GM13976 (cell line): ENCODE measurements around the gene TNIP1.

Source experiments
- DNase-seq: peaks from one replicate; pipeline ENCODE4 v3.0.0; 2012; ENCODE audit warnings: low spot score
- in situ Hi-C: fragments of 300-500 bp; cut with MboI; formaldehyde crosslinking; loops from one replicate; pipeline ENCODE4 v1.12.0; 2022; ENCODE audit warnings: low sequenced_read_pairs, mixed read lengths, inconsistent platforms; ENCODE audit not compliant: unreplicated experiment
- TF ChIP-seq, protein P1 (sequence below): IDR thresholded peaks from 2 replicates; pipeline ENCODE4 v1.5.1; 2012; ENCODE audit warnings: borderline replicate concordance, mild to moderate bottlenecking; ENCODE audit not compliant: insufficient read depth; ENCODE audit errors: extremely low read depth, missing control alignments, control extremely low read depth

TNIP1 gene

DNA sequence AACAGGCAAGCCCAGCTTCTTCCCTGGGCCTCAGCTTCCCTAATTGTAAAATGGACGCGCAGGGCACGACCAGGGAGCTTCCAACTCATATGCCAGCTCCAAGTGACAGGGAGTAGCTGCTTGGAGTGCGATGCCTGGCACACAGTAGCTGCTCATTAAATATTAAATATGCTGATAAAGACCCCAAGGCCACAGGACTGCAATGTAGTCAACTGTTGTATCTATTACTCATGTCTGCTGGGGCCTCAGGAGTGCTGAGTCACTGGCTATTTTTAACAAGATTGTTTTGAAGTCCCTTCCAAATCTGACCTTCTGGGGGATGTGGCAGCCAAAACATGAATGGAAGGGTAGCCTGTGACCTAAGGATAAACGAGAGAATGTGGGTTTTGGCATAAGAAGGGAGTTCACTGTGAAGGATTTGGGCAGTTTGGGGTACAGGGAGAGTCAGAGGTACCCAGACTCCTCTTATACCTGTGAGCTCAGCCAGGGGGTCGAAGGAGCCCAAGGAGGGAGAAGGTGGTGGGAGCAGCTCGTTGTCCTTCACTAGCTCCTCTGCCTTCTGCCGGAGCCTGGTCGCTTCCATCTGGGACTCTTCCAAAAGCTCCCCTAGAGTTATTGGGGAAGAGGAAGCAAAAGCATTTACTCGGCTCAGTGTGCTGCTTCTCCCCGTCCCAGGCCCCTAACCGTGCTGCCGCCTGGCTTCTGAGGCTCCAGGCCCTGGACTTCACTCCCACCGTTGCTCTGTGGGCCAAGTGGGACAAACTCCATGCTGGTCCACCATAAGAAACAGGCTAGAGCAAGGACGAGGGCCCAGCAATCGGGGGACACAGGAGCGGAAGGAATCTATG lies 17.5 kb downstream of the TNIP1 start:
- no peak for DNase-seq
- TF ChIP-seq, protein P1, sequence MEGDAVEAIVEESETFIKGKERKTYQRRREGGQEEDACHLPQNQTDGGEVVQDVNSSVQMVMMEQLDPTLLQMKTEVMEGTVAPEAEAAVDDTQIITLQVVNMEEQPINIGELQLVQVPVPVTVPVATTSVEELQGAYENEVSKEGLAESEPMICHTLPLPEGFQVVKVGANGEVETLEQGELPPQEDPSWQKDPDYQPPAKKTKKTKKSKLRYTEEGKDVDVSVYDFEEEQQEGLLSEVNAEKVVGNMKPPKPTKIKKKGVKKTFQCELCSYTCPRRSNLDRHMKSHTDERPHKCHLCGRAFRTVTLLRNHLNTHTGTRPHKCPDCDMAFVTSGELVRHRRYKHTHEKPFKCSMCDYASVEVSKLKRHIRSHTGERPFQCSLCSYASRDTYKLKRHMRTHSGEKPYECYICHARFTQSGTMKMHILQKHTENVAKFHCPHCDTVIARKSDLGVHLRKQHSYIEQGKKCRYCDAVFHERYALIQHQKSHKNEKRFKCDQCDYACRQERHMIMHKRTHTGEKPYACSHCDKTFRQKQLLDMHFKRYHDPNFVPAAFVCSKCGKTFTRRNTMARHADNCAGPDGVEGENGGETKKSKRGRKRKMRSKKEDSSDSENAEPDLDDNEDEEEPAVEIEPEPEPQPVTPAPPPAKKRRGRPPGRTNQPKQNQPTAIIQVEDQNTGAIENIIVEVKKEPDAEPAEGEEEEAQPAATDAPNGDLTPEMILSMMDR = no peak
- in situ Hi-C loops = no loop called here

DNA sequence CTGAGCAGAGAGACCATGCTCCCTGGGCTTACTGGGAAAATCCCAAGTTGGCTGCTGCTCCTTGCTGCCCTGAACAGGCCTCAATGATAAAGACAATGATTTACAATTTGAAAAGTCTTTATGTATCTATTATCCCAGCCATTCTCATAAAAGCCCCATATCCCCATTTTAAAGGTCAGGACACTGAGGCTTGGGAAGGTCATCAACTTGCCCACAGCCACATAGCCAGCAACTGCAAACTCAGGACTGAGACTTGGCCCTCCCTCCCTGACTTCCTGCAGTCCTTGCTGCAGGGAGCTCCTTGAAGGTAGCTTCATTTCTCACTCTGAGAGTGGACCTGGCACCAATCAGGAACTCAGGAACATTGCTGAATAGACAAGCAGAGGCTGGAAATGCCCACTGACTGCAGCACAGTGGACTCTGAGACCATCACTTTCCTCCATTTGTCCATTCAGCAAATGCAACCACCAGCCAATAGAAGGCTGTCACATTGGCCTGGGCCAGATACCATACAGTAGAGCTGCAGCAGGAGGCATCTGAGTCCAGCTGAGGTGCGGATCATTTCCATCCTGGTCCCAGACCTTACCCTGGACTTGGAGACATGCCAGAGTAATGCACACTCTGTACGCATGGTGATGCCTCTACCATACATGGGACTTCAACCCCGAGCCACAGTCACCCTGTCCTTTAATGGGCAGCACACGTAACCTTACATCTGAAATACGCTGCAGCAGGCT lies 18.3 kb downstream of the TNIP1 start:
- no peak for DNase-seq
- in situ Hi-C loops = no loop called here
- TF ChIP-seq, protein P1 = no peak

DNA sequence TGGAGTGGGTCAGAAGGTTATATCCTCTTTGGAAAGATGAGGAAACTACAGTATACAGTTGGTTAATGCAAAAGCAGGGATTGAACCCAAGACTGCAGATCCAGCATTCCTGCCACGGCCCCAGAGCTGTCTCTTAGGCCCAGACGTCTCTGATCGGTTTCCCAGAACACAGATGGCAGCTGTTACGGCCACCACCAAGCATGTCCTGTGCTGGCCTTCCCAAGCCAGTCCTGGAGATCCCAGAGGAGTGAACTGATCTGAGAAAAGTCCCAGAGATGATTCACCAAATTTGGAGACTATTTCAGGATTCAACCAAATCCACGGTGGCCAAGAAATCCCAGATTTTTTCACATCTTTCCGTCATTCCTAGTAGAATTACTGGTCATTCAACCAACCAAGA lies 20.1 kb downstream of the TNIP1 start:
- in situ Hi-C loops = no loop called here
- TF ChIP-seq, protein P1 = no peak
- no peak for DNase-seq

DNA sequence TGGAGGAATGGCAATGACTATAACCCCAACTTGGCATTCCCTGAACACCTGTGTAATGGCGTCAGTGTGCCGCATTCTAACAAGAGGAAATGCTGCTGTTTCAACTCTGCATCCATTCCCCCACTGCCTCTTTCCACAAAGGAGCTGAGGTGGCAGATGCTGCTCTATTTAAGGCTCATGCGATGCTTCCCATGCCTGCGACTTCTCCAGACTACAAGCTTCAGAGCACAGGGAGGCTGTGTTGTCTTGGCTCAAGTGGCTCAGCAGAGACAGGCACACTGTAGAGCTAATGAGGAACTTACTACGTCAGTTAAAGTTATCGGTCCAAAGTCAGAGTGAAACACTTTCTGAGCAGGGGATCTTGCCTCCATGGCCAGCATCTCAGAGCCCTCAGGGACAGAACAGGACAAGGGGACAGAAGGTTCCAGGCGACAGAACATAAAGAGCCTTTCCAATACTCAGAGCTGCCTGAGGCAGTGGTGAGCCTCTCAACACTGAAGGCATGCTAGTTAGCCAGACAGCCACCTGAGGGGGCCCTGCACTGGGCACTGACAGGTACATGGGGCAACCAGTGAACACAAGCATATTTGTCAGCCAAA lies 21.8 kb downstream of the TNIP1 start:
- TF ChIP-seq, protein P1 = no peak
- in situ Hi-C loops = no loop called here
- DNase-seq = no peak

DNA sequence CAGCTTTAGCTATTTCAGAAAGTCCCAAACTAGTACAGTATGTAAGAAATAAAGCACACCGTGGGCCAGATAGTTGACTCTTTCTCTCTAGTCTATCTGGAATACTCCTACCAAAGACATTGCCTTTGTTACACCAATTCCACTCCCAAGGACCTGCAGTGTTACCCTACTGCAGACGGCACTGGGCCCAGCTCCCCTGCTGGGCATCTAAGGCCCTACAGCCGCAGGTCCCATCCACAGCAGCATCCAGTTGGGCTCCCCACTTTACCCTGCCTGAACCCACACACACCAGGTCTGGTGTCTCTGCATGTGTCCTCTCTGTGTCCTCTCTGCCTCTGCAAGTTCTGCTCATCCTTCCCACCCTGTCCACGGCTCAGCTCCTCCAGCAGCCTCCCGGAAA lies 22.5 kb downstream of the TNIP1 start:
- in situ Hi-C loops = no loop called here
- DNase-seq = no peak
- TF ChIP-seq, protein P1 = no peak

DNA sequence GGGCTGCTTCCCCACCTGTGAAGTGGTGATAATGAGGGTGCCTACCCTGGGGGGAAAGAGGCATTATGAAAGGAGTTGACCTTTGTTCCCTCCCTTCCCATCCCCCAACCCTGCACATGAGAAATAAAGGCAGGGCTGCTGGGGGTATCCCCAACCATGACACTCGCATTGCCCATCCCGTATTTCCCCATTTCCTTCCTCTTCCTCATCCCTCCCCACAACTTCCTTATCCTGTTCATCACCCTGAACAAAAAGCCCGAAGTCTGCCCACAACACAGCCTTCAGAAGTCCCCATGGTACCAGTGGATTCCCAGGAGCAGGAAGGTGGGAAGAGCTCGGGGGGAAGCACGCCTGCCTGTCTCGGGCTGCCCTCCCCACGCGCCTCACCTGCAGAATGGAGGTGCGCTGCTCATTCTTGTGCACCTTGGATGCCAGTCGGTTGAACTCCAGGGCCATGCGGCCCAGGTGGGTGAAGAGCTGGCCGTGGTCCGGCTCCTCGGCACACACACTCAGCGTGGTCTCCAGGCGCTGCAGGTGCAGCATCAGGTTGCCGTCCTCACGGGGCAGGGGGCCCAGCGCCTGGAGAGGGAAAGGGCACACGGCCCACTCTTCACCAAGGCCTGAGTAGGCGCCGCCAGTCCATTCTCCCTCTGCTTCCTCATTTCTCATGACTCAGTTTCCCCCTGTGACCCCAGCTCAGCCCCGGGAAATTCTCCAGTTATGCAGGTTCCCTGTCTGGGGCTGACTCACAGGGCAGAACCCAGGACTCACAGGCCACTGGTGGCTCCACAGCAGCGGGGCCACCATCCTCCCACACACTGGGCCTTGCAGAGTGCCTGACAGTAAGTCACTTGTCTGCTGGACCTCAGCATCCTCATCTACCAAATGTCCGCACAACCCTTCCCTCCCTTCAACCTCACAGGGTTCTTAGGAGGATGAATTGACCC lies 24.2 kb downstream of the TNIP1 start:
- in situ Hi-C loops = no loop called here
- no peak for DNase-seq
- TF ChIP-seq, protein P1 = no peak
